GM21447 (cell line): ENCODE data around the gene ZNF223.

Source experiments
- ATAC-seq: cut with Tn5 transposase; IDR thresholded peaks from one replicate; pipeline ENCODE4 v1.9.1; 2021; ENCODE audit not compliant: unreplicated experiment

Gene ZNF223

GRCh38 chr19:44071824-44072542 is 20.1 kb downstream of the ZNF223 start, which contains the start of gene ZNF284:
Gene ZNF284 (plus strand): TSS chr19:44072159. CDS start chr19:44076390, 4,231 bp downstream.
- ATAC-seq: peak; percentile 98

GRCh38 chr19:44072543-44073401 is 20.9 kb downstream of the ZNF223 start:
- no peak for ATAC-seq

DNA sequence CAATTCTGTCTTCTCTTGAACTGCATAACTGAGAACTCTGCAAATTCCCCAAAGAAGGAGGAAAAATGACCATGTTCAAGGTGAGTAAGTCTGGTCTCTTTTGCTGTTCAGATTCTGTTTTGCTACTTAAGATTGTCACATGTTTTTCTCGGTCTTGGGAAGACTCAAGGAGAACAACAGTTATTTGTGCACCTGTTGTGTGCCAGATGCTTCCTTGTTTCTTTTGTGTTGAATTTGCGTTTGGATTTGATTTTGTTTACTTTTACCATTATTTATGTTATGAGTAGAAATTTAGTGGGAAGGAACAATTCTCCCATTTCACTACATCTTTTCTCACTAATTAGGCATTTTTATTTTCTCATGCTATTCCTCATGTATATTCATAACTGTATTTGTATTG is 24.5 kb downstream of the ZNF223 start:
- no peak for ATAC-seq

- ATAC-seq: no peak
Observed at GRCh38 chr19:44092108-44092507, 40.3 kb downstream of the ZNF223 start.

DNA sequence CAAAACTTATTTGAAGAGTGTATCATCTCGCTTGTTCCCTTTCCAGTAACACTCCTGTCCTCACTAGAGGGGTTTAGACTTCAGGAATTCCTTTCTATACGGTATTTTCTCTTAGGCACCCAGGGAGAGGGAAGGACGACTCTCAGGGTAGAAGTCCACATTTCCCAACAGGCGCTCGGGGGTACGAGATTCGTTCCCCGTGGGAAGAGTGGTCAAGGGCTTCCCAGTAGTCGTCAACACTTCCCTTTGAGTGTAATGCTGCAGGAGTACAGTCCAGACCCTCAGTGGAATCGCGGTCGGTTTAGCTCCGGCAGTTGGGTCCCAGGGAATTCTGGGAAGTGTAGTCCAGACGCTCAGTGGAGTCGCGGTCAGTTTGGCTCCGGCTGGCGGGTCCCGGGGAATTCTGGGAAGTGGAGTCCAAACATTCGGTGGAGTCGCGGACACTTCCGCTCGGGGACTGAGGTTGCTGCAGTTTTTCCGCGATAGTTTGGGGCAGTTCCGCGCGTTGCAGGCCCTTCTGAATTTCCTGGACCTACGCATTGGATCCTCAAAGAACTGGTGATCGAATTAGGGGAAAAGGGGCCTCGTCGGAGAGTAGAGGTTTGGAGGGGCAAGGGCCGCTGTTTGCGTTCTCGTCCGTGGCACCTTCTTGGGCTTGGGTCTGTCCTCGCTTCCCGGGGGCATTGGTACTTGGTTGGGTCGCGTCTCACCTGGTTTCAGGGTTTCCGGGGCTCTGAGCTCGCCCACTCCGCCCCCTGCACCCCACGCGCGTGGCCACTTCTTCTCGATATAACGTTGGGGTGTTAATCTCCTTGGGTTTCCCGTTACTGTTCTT is 42.3 kb downstream of the ZNF223 start, which contains the start of gene ZNF224:
ZNF224 (plus strand) TSS at position 431 of the 835 bp plus-strand sequence. CDS start 3,513 bp downstream, outside the sequence.
- peak; percentile 88 for ATAC-seq

- ATAC-seq: no peak
Observed at GRCh38 chr19:44107751-44108150, 55.9 kb downstream of the ZNF223 start.

DNA sequence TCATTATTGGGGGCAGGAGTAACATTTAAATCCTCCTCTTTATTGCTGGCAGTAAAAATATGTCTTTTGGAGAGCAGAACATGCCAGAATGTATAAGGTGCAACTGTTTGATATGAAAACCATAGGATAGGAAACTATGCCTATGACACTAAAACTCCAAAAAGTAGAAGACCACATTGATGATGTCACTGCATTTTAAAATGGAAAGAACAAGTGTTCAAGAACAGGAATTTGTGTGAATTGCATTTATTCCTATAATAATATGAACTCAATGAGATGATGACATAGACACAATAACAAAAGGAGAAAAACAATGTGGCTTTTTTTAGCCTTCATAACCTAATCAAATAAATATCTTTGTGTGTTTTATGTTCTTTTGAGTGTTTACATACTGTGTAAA is 57.6 kb downstream of the ZNF223 start:
- no peak for ATAC-seq

DNA sequence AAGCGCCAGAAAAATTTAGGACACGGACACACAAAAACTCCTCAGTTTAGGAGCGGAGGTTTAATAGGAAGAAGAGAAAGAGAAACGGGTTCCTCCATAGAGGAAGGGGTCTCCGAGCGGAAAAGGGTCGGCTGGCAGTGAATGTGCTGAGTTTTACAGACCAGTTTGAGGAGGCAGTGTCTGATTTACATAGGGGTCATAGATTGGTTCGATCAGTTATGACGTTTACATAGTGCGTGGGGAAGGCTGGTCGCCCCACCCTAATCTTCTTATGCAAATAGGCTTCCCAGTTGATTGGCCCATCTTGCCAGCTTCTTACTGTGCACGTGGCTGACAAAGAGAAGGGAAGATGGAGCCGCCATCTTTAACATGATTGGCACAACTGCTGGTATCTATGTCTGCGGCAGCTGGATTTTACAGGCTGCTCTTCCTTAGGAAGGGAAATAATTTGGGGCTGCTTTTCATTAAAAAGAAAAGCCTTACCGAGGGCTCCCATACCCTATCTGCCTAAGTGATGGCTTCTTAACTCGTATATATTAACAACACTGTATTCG is 60.2 kb downstream of the ZNF223 start:
- no peak for ATAC-seq

DNA sequence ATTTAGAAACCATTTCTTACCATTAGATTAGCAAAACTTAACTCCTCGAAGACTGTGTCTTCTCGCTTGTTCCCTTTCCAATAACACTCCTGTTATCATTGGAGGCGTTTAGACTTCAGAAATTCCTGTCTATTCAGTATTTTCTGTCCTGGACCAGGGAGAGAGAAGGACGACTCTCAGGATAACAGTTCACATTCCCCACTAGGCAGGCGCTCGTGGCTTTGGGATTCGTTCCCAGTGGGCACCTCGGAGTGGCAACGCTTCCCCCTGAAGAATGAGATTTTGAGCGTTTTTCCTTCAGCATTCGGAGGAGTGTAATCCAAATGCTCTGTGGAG is 60.9 kb downstream of the ZNF223 start:
- ATAC-seq: no peak

DNA sequence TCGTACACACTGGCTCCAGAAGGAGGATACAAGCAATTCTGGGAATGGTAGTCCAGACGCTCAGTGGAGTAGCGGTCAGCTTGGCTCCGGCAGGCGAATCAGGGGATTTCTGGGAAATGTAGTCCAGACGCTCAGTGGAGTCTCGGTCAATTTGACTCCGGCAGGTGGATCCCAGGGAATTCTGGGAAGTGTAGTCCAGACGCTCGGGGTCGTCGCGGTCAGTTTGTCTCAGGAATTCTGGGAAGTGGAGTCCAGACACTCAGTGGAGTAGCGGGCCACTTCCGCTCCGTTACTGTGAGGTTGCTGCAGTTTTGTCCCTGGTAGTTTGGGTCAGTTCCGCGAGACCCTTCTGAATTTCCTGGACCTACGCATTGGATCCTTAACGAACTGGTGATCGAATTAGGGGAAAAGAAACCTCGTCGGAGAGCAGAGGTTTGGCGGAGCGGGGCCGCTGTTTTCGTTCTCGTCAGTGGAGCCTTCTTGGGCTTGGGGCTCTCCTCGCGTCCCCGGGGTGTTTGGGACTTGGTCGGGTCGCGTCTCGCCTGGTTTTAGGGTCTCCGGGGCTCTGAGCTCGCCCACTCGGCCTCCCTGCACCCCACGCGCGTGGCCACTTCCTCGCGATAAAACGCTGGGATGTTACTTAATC is 61.4 kb downstream of the ZNF223 start, which contains the start of gene ZNF225:
ZNF225 (plus strand) TSS at position 262 of the 646 bp plus-strand sequence. CDS start 2,429 bp downstream, outside the sequence.
- peak; percentile 84 for ATAC-seq

DNA sequence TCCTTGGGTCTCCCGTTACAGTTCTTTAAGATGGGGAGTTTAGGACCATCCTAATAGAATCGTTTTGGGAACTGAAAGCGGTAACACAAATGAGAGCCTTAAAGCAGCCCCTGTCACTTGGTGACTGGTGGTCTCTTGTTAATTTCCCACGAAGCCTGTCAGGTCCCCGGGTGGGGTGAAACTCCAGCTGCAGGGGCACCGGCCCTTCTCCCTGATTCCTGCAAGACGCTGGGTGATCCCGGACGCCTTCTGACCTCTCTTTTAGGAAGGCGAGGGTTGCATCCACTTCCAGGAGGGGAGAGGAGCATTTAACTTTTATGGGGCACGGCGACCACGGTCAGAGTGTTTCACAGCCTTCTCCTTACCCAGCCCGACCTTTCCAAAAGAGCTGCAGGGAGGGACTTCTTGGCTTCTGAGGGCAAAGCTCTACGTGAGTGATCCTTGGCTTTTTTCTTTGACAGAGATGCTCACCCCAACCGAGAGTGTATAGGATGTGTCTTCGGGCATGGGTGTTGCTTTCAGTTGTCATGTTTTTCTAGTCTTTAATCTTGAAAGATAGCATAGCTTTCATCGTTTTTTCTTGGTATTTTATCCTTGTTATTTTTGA is 62.1 kb downstream of the ZNF223 start:
- ATAC-seq: peak; percentile 5
